ENCODE data around the gene PLA2G4A. TPM values are rescaled to one million over a fixed set of nuclear protein-coding genes. Genes with fewer than 3 reads are reported as not detected.
A peak's percentile ranks its signal among the peaks of the same experiment; 100 is the strongest.

The PLA2G4A gene
- total RNA-seq, 4 donors from 2014 or later: 11.8 to 22.6 (median 14.6) TPM

DNA sequence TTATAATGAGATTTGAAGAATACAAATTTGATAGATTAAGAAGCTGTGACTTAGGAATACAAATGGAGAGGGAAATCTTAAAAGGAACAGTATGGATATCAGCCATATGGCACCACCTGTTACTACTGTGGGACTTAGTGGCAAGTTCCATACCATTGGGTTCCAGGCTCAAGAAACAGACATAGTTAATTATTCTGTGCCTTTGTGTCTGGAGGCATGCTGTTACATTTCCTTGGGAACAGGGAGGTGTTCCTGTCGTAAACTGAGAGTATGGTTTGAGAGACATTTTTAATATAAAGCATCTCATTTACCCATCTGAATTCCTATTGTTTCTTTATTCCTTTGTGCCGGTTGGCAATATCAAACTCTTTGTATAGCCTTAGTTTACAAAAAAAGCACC is 15.2 kb downstream of the PLA2G4A start:
- no peak for DNase-seq
- no peaks in the 10 kb centered on the region for H3K9me3 ChIP-seq
- no peaks in the 10 kb centered on the region for H3K27me3 ChIP-seq
- intact Hi-C loops (cut with DNase I): no loop called here
- H3K27ac ChIP-seq: no peak overlapping the region
- H3K4me1 ChIP-seq: peaks cover 6 to 66% (median 14%) of the 10 kb centered on the region in 3 donors
- no peak overlapping the region for H3K4me3 ChIP-seq
- 88 to 90% methylated on average over 2 of the region's 2 CpGs for WGBS, 2 donors
- TF ChIP-seq POLR2A (IDR thresholded peaks at IDR 0.05): no peak
- TF ChIP-seq, protein P1, sequence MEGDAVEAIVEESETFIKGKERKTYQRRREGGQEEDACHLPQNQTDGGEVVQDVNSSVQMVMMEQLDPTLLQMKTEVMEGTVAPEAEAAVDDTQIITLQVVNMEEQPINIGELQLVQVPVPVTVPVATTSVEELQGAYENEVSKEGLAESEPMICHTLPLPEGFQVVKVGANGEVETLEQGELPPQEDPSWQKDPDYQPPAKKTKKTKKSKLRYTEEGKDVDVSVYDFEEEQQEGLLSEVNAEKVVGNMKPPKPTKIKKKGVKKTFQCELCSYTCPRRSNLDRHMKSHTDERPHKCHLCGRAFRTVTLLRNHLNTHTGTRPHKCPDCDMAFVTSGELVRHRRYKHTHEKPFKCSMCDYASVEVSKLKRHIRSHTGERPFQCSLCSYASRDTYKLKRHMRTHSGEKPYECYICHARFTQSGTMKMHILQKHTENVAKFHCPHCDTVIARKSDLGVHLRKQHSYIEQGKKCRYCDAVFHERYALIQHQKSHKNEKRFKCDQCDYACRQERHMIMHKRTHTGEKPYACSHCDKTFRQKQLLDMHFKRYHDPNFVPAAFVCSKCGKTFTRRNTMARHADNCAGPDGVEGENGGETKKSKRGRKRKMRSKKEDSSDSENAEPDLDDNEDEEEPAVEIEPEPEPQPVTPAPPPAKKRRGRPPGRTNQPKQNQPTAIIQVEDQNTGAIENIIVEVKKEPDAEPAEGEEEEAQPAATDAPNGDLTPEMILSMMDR (IDR thresholded peaks at IDR 0.05): no peak
- no peaks in the 10 kb centered on the region for H3K36me3 ChIP-seq

DNA sequence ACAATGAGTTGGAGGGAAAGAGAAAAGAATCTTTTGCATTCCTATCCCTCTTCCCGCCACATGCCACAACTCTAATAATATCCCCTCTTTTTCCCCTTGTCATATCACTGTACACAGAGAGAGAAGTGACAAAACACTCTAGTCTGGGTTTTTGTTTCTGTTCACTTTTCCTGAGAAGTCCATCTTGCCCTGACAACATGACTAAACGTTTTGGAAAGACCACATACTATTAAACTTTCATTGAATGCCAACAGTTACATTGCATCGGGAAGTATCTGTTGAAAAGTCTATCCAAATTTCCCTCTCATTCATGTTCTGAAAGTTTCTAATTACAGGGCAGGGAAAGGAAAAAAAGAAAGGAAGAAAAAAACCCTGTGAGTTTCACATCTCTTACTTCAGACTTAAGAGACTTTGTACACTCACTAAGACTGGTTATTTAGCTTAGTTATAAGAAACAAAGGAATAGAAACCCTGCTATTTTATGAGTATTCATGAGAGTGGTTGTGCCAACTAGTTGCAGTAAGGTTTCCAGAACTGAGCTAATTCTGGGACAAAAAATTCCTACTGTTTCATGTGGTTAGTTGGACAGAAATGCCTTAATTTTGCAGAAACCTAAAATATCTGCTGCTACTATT is 16.9 kb downstream of the PLA2G4A start:
- TF ChIP-seq, protein P1 (IDR thresholded peaks at IDR 0.05): no peak
- no peak for TF ChIP-seq POLR2A (IDR thresholded peaks at IDR 0.05)
- Histone ChIP-seq H3K4me3 (no peak overlapping the region), H3K27ac (peak overlapping the region in 1 of 4 donors; percentile 6), H3K27me3 (no peaks in the 10 kb centered on the region), H3K36me3 (no peaks in the 10 kb centered on the region), H3K9me3 (no peaks in the 10 kb centered on the region), H3K4me1 (peaks cover 6 to 61% (median 14%) of the 10 kb centered on the region in 3 donors)
- intact Hi-C loops (cut with DNase I): no loop called here
- no peak for DNase-seq
- WGBS, 2 donors: 18 to 25% methylated on average over 3 of the region's 3 CpGs

- Histone ChIP-seq H3K27me3 (no peaks in the 10 kb centered on the region), H3K27ac (peak overlapping the region in 2 of 4 donors; percentile 7 to 27), H3K9me3 (no peaks in the 10 kb centered on the region), H3K36me3 (no peaks in the 10 kb centered on the region), H3K4me1 (peaks cover 0 to 32% (median 14%) of the 10 kb centered on the region in 3 donors), H3K4me3 (no peak overlapping the region)
- intact Hi-C loops (cut with DNase I): no loop called here
- TF ChIP-seq POLR2A (IDR thresholded peaks at IDR 0.05): no peak
- TF ChIP-seq, protein P1 (IDR thresholded peaks at IDR 0.05): no peak
- no peak for DNase-seq
These were observed 19.9 kb downstream of the PLA2G4A start for GRCh38 chr1:186848509-186849130.

- 74 to 87% methylated on average over 5 of the region's 5 CpGs for WGBS, 2 donors
- intact Hi-C loops (cut with DNase I): no loop called here
- Histone ChIP-seq H3K4me1 (peaks cover 0 to 33% (median 17%) of the 10 kb centered on the region in 3 donors), H3K27me3 (no peaks in the 10 kb centered on the region), H3K27ac (peak overlapping the region in 2 of 4 donors; percentile 7 to 27), H3K9me3 (no peaks in the 10 kb centered on the region), H3K36me3 (no peaks in the 10 kb centered on the region), H3K4me3 (no peak overlapping the region)
- TF ChIP-seq POLR2A (IDR thresholded peaks at IDR 0.05): no peak
- TF ChIP-seq, protein P1 (IDR thresholded peaks at IDR 0.05): no peak
- DNase-seq: no peak
These were observed 20.5 kb downstream of the PLA2G4A start for GRCh38 chr1:186849271-186849671.

GRCh38 chr1:186849826-186850225 is 21.1 kb downstream of the PLA2G4A start:
- Histone ChIP-seq H3K27ac (no peak overlapping the region), H3K4me3 (no peak overlapping the region), H3K36me3 (no peaks in the 10 kb centered on the region), H3K4me1 (peaks cover 0 to 34% (median 17%) of the 10 kb centered on the region in 3 donors), H3K9me3 (no peaks in the 10 kb centered on the region), H3K27me3 (no peaks in the 10 kb centered on the region)
- no peak for DNase-seq
- intact Hi-C loops (cut with DNase I): no loop called here
- TF ChIP-seq, protein P1 (IDR thresholded peaks at IDR 0.05): no peak
- TF ChIP-seq POLR2A (IDR thresholded peaks at IDR 0.05): no peak

All from esophagus squamous epithelium (tissue), 5 donors.